GM12872 (cell line): ENCODE data around the gene SVIL.
A peak's percentile ranks its signal among the peaks of the same experiment; 100 is the strongest.

ENCODE experiments used
- CTCF ChIP-seq: IDR thresholded peaks from 3 replicates; pipeline ENCODE4 v1.5.1; 2011; ENCODE audit warnings: low read depth, mild to moderate bottlenecking, low read length, moderate library complexity; ENCODE audit not compliant: insufficient read depth

SVIL gene

GRCh38 chr10:29499993-29500537, 134.7 kb downstream of the SVIL start:
- no peak for TF ChIP-seq CTCF

- TF ChIP-seq CTCF = peak; percentile 92
Observed at GRCh38 chr10:29496341-29497162, 138.2 kb downstream of the SVIL start.

DNA sequence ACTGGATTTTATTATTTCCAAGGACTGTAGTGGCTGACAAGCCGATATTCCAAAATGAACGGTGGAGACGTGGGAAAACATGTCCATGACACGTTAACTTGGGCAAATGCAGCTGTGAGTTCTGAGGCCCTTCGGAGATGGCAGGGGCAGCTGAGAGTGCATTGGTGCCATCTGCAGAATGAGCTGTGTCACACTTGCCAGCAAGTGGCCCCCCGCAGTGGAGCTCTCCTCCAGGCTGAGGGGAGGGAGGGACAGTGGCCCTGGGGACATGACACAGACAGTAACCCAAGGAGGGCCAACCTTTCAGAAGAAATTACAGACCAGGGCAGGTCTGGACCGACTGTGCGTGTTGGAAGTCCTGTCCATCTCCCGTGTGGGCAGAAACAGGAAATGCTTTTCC, 139.4 kb downstream of the SVIL start:
- no peak for TF ChIP-seq CTCF

GRCh38 chr10:29493697-29494096, 141.1 kb downstream of the SVIL start:
- TF ChIP-seq CTCF = no peak

- TF ChIP-seq CTCF = no peak
Observed at GRCh38 chr10:29492774-29493173, 142.0 kb downstream of the SVIL start.

DNA sequence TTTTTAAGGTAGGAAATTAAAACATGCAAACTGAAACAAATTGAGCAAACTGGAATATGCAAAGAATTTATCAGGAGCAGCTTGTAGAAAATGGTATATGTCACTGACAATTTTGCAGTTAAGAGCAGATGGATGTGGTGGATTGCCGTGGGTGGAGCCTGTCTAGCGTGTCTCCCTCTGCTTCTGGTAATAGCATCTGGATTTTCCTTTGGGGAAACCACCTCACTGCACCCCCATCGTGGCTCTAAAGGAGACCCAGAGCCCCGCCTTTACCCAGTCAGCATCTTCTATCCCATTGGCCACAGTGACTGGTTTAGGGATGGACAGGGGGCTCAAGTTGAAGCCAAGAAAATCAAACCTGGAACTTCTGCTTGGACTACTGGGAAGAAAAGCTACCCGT, 142.9 kb downstream of the SVIL start:
- no peak for TF ChIP-seq CTCF

- TF ChIP-seq CTCF = peak; percentile 46
Observed at GRCh38 chr10:29487884-29488266, 146.9 kb downstream of the SVIL start.
